HepG2 (cell line): ENCODE measurements around the gene SCN9A. TPM values are rescaled to one million over a fixed set of nuclear protein-coding genes. Genes with fewer than 3 reads are reported as not detected.

Experiments used
- ASH2L ChIP-seq: fragments of 300-600, 200-600 bp; sonication (generic); IDR thresholded peaks from 2 replicates; pipeline ENCODE4 v1.7.0; 2017; ENCODE audit warnings: low read depth, mild to moderate bottlenecking, moderate library complexity, mixed read lengths, low read length; ENCODE audit not compliant: insufficient read length
- CBX2 ChIP-seq, 2 experiments: fragments of 200-600 bp in 1 of 2; sonication (generic); formaldehyde crosslinking in 1 of 2; IDR thresholded peaks; 2 replicates each; pipeline versions ENCODE4 v1.7.0 to v1.8.1; 2018 to 2022; ENCODE audit warnings: low read depth in 2 of 2, low read length in 1 of 2, mild to moderate bottlenecking in 1 of 2, missing genetic modification reagents in 1 of 2
- CCDC6 ChIP-seq: sonication (generic); formaldehyde crosslinking; IDR thresholded peaks from 2 replicates; pipeline ENCODE4 v1.8.1; 2022; ENCODE audit warnings: mild to moderate bottlenecking, missing genetic modification reagents, moderate library complexity
- CREB3 ChIP-seq: sonication (generic); formaldehyde crosslinking; IDR thresholded peaks from 2 replicates; pipeline ENCODE4 v1.5.0; 2020; ENCODE audit warnings: missing genetic modification reagents
- ELF3 ChIP-seq: IDR thresholded peaks from 2 replicates; pipeline ENCODE4 v1.6.1; 2016; ENCODE audit warnings: missing genetic modification reagents, missing compliant biosample characterization
- FOXM1 ChIP-seq: sonication (generic); formaldehyde crosslinking; IDR thresholded peaks from 2 replicates; pipeline ENCODE4 v1.5.0; 2020; ENCODE audit warnings: missing genetic modification reagents
- HNRNPL ChIP-seq: fragments of 200-400 bp; formaldehyde crosslinking; IDR thresholded peaks from 2 replicates; pipeline ENCODE4 v1.6.1; 2017; ENCODE audit warnings: mild to moderate bottlenecking, low read depth, low read length
- IRF2 ChIP-seq: IDR thresholded peaks from 2 replicates; pipeline ENCODE4 v1.6.1; 2018; ENCODE audit warnings: missing genetic modification reagents, missing compliant biosample characterization
- JUN ChIP-seq: sonication (generic); formaldehyde crosslinking; IDR thresholded peaks from 2 replicates; pipeline ENCODE4 v1.4.0; 2020; ENCODE audit warnings: mild to moderate bottlenecking, missing genetic modification reagents
- KDM4B ChIP-seq: sonication (generic); formaldehyde crosslinking; IDR thresholded peaks from 2 replicates; pipeline ENCODE4 v1.4.0; 2020; ENCODE audit warnings: missing genetic modification reagents
- MAF1 ChIP-seq: sonication (generic); formaldehyde crosslinking; IDR thresholded peaks from 2 replicates; pipeline ENCODE4 v1.5.0; 2020; ENCODE audit warnings: missing genetic modification reagents, borderline replicate concordance
- MAX ChIP-seq: IDR thresholded peaks from 2 replicates; pipeline ENCODE4 v1.6.1; 2012; ENCODE audit warnings: inconsistent platforms
- NR2F2 ChIP-seq: IDR thresholded peaks from 2 replicates; pipeline ENCODE4 v1.6.1; 2012; ENCODE audit warnings: low read depth, inconsistent platforms, borderline replicate concordance
- RELA ChIP-seq: sonication (generic); formaldehyde crosslinking; IDR thresholded peaks from 2 replicates; pipeline ENCODE4 v1.4.0; 2020; ENCODE audit warnings: missing genetic modification reagents
- RNF2 ChIP-seq: fragments of 450-650 bp; conservative IDR thresholded peaks from 2 replicates; pipeline ENCODE4 v1.6.1; 2016; ENCODE audit warnings: low read depth
- SIN3A ChIP-seq: IDR thresholded peaks from 2 replicates; pipeline ENCODE4 v1.6.1; 2011; ENCODE audit warnings: low read depth, mild to moderate bottlenecking, control low read depth, low read length, borderline replicate concordance
- SKI ChIP-seq: fragments of 450-650 bp; IDR thresholded peaks from one replicate; pipeline ENCODE4 v1.6.1; 2018; ENCODE audit warnings: mild to moderate bottlenecking; ENCODE audit not compliant: partially characterized antibody
- SNAPC5 ChIP-seq: sonication (generic); formaldehyde crosslinking; IDR thresholded peaks from 2 replicates; pipeline ENCODE4 v1.8.1; 2023; ENCODE audit warnings: mild to moderate bottlenecking, missing genetic modification reagents, borderline replicate concordance
- TOPORS ChIP-seq: sonication (generic); formaldehyde crosslinking; IDR thresholded peaks from 2 replicates; pipeline ENCODE4 v1.8.0; 2023; ENCODE audit warnings: mild to moderate bottlenecking, missing genetic modification reagents
- XRCC5 ChIP-seq: fragments of 200-400 bp; formaldehyde crosslinking; optimal IDR thresholded peaks from 2 replicates; pipeline ENCODE3; 2017; ENCODE audit warnings: mild to moderate bottlenecking, low read length
- ZFP36L1 ChIP-seq: sonication (generic); formaldehyde crosslinking; IDR thresholded peaks from 2 replicates; pipeline ENCODE4 v1.8.0; 2022; ENCODE audit warnings: mild to moderate bottlenecking, missing genetic modification reagents, moderate library complexity
- ZMAT3 ChIP-seq: sonication (generic); formaldehyde crosslinking; conservative IDR thresholded peaks from 2 replicates; pipeline ENCODE4 v1.7.0; 2021; ENCODE audit warnings: missing genetic modification reagents
- ZMYM2 ChIP-seq: sonication (generic); formaldehyde crosslinking; IDR thresholded peaks from 2 replicates; pipeline ENCODE4 v1.8.0; 2022; ENCODE audit warnings: mild to moderate bottlenecking, missing genetic modification reagents
- ZNF567 ChIP-seq: sonication (generic); formaldehyde crosslinking; IDR thresholded peaks from 2 replicates; pipeline ENCODE4 v1.8.1; 2023; ENCODE audit warnings: mild to moderate bottlenecking, missing genetic modification reagents, borderline replicate concordance
- ZNF619 ChIP-seq: sonication (generic); formaldehyde crosslinking; IDR thresholded peaks from 2 replicates; pipeline ENCODE4 v1.4.0; 2020; ENCODE audit warnings: mild to moderate bottlenecking, missing genetic modification reagents
- ZNF720 ChIP-seq: sonication (generic); formaldehyde crosslinking; IDR thresholded peaks from 2 replicates; pipeline ENCODE4 v1.4.0; 2020; ENCODE audit warnings: missing genetic modification reagents
- ZNF766 ChIP-seq: sonication (generic); formaldehyde crosslinking; IDR thresholded peaks from 2 replicates; pipeline ENCODE4 v1.5.0; 2020; ENCODE audit warnings: missing genetic modification reagents, borderline replicate concordance
- ZNF770 ChIP-seq: sonication (generic); formaldehyde crosslinking; IDR thresholded peaks from 2 replicates; pipeline ENCODE4 v1.5.0; 2020; ENCODE audit warnings: mild to moderate bottlenecking, missing genetic modification reagents
- ZNF792 ChIP-seq: IDR thresholded peaks from 2 replicates; pipeline ENCODE4 v1.6.1; 2016
- ZNF883 ChIP-seq: sonication (generic); formaldehyde crosslinking; IDR thresholded peaks from 2 replicates; pipeline ENCODE4 v1.5.1; 2020; ENCODE audit warnings: mild to moderate bottlenecking, missing genetic modification reagents; ENCODE audit errors: not compliant biosample characterization
- ZSCAN12 ChIP-seq: sonication (generic); formaldehyde crosslinking; IDR thresholded peaks from 2 replicates; pipeline ENCODE4 v1.9.0; 2021; ENCODE audit warnings: mild to moderate bottlenecking, missing genetic modification reagents
- polyA plus RNA-seq, 8 experiments: library from polyadenylated mRNA; depleted of rRNA in 3 of 8; stranded (reverse) in 7 of 8; unstranded in 1 of 8; fragments of >200 nt; fragmentation: Illumina TruSeq in 4 of 8; extraction: Trizol in 4 of 8; gene quantifications; 2 replicates each; pipeline versions ENCODE4 v1.2.1 to v1.2.3, GENCODE V29; 2011 to 2016; ENCODE audit warnings: low read depth in 4 of 8, missing spikeins in 1 of 8, mixed read lengths in 1 of 8; ENCODE audit not compliant: insufficient read depth in 1 of 8
- total RNA-seq, 5 experiments: library from RNA; depleted of rRNA; stranded (reverse); fragments of >200 nt; fragmentation: Illumina TruSeq; extraction: Trizol; gene quantifications; 2 replicates each; pipeline ENCODE4 v1.2.3, GENCODE V29; 2016; ENCODE audit warnings: low read depth in 1 of 5

Gene SCN9A
- total and polyA plus RNA-seq, 2 of the 13 experiments (the other 11 are each of a cell fraction or from before 2014, with no cell fraction given) = 15.3 to 24.3 TPM

GRCh38 chr2:166329465-166329864, 46.3 kb downstream of the SCN9A start (continued):
- peak; percentile 1; the same call in 1 of the 2 replicates for TF ChIP-seq ZFP36L1 (CRISPR knock-in tag)
- TF ChIP-seq RELA (CRISPR knock-in tag) = no peak
- TF ChIP-seq FOXM1 (CRISPR knock-in tag) = no peak
- no peak for TF ChIP-seq ZMAT3 (CRISPR knock-in tag)
- TF ChIP-seq CBX2 (IDR thresholded peaks at IDR 0.05; ENCODE audit: low read depth, low read length) = no peak
- TF ChIP-seq CBX2 (CRISPR knock-in tag; IDR thresholded peaks at IDR 0.05; ENCODE audit: low read depth) = no peak
- TF ChIP-seq MAX = no peak
- no peak for TF ChIP-seq RNF2
- TF ChIP-seq ZNF883 (CRISPR knock-in tag) = no peak
- no peak for TF ChIP-seq ZNF766 (CRISPR knock-in tag)
- no peak for TF ChIP-seq HNRNPL
- 0 out of 2 replicates have a peak, but pooled peaks have one; percentile 54 for TF ChIP-seq ELF3
- no peak for TF ChIP-seq ZNF720 (CRISPR knock-in tag)
- TF ChIP-seq SNAPC5 (CRISPR knock-in tag) = no peak
- TF ChIP-seq ZNF792 (CRISPR knock-in tag) = no peak; the same call in 1 of the 2 replicates
- no peak for TF ChIP-seq ZSCAN12 (CRISPR knock-in tag)
- peak; percentile 77; the same call in 1 of the 2 replicates for TF ChIP-seq ZMYM2 (CRISPR knock-in tag)
- no peak; the same call in 1 of the 2 replicates for TF ChIP-seq NR2F2
- TF ChIP-seq XRCC5 = no peak
- TF ChIP-seq SKI = no peak
- TF ChIP-seq ASH2L = peak; percentile 52
- TF ChIP-seq IRF2 (CRISPR knock-in tag) = peak; percentile 49; the same call in 1 of the 2 replicates
- TF ChIP-seq CREB3 = no peak
- no peak for TF ChIP-seq MAF1 (CRISPR knock-in tag)
- 0 out of 2 replicates have a peak, but pooled peaks have one; percentile 60 for TF ChIP-seq ZNF567 (CRISPR knock-in tag)
- TF ChIP-seq SIN3A = no peak
- peak; percentile 47; the same call in 1 of the 2 replicates for TF ChIP-seq CCDC6 (CRISPR knock-in tag)
- no peak for TF ChIP-seq KDM4B
- 0 out of 2 replicates have a peak, but pooled peaks have one; percentile 56 for TF ChIP-seq JUN (CRISPR knock-in tag)
- TF ChIP-seq ZNF770 (CRISPR knock-in tag) = no peak
- no peak for TF ChIP-seq ZNF619 (CRISPR knock-in tag)
- 0 out of 2 replicates have a peak, but pooled peaks have one; percentile 29 for TF ChIP-seq TOPORS (CRISPR knock-in tag)
